Raji (cell line): ENCODE measurements around the gene TYRO3.

Source experiments
- POLR2A ChIP-seq: IDR thresholded peaks from 2 replicates; pipeline ENCODE4 v1.6.1; 2011; ENCODE audit warnings: low read depth, low read length, control low read depth; ENCODE audit not compliant: insufficient read depth

Gene TYRO3

DNA sequence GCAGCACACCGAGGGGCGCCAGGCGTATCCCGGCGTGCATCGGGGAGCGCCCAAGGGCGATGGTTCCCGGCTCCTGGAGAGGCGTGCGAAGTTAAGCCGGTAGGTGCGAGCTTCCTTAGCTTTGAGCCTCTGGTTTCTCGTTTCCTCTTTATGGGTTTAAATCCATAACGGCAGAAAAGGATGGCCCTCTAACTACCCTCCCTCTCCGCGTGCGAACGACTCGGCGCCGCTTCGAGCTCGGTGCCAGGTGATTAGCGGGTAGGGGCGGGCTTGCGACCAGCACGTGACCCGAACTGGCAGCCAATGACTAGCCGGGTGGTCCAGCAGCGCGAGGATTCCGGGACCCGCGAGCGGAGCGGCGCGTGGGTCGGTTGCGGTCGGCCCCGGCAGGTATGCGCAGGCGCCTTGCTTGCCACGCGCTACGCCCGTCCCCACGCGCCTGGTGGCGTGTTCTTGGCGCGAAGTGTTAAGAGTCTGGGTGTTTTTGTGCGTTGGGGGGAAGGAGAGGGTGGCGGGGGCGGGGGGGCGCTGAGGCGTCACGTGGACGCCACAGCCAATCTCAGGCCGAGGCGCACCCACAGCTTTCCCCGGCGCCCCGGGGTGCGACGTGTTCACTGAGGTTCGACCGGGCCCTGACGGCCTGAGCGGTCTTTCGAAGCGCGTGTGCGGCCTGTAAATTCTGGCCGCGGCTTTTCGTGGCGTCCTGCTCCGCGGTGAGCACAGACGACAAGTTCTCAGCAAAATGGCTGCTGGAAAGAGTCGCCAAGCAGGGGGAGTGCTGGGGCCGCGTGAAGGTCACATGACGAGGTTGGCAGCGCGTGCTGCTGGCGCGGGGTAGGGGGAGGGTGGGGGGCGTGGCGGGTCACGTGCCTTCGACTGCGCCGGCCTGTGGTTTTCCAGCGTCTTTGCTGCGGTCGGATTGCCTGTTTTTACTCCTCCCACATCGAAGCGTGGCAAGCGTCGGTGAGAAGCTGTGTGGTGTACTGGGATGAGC is 62.5 kb downstream of the TYRO3 start:
- no peak for TF ChIP-seq POLR2A

DNA sequence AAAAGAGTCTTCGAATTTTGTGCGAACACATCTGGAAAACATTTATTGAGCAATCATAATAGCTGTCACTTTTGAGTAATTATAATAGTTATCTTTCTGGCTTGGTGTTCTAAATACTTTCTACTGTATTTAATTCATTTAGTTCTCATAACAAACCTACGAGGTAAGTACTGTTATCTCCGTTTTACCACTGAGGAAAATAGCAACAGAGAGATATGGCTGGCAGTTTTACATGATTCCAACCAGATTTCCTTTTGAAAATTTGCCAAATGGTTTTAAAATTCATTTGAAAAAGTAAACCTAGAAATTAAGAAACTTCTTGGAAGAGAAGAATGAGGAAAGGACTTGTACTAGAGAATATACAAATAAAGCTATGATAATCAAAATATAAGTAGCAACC is 63.9 kb downstream of the TYRO3 start:
- no peak for TF ChIP-seq POLR2A

DNA sequence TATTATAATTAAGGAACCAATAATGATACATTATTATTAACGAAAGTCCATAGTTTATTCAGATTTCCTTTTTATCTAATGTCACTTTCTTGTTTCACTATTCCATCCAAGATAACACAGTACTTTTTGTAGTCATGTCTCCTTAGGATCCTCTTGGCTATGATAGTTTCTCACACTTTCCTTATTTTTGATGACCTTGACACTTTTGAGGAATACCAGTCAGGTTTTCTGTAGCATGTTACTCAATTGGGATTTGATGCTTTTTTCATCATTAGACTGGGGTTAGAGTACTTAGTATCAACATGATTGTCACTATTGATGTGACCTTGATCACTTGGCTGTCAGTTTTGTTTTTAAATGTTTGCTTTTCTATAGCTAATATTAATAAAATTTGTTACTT is 68.2 kb downstream of the TYRO3 start:
- no peak for TF ChIP-seq POLR2A

DNA sequence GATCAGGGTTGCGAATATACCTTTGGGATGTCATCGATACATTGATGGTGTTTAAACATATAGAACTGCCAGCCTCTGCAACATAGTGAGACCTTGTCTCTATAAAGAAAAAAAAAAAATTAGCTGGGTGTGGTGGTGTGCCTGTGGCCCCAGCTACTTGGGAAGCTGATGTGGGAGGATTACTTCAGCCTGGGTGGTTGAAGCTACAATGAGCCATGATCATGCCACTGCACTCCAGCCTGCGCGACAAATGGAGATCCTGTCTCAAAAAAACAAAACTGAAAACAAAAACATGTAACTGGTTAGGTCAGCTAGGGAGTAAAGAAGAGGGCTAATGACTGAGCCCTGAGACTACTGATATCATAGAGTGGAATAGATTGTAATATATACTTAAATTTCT is 70.5 kb downstream of the TYRO3 start:
- no peak for TF ChIP-seq POLR2A

DNA sequence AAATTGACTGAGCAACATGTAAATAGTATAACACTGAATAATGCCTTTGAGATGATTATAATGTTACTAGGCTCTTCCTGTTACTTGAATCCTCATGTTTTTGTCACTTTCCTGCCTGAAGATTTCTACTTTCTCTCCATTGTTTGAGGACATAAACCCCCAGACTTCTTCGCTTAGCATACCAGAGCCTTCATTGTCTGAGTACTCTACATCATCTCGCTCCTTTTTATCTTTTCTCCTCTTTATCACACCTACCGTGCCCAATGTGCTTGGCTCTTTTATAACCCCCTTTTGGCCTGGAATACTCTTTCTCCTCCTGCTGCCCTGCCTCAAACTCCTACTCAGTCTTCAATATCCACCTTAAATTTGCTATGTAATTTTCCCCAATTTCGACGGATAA is 70.9 kb downstream of the TYRO3 start:
- TF ChIP-seq POLR2A = no peak

DNA sequence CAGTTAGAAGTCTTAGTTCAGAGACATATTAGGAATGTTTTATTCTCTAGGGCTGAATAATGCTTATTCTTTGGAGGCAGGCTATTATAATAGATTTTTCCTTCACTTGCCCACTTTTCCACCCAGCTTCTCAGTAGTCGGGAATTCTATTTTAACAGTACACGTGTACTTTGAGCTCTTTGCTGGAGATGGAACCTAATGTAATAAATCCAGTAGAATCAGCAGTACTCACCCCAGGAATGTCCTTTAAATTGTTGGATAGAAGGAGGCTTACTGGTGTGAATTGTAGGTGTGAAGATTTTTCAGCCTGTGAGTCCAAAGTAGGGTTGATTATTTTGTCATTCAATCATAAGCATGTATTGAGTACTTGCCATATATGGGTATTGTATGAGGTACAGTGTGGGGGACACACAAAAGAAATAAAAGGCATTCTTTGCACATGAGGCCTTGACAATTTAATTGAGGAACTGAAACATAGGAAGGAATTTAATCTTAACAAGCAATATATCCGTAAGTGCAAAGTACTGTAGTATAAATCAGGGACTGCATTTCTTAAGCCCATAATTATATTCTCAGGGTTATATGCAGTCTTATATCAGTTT is 71.7 kb downstream of the TYRO3 start:
- TF ChIP-seq POLR2A = no peak

DNA sequence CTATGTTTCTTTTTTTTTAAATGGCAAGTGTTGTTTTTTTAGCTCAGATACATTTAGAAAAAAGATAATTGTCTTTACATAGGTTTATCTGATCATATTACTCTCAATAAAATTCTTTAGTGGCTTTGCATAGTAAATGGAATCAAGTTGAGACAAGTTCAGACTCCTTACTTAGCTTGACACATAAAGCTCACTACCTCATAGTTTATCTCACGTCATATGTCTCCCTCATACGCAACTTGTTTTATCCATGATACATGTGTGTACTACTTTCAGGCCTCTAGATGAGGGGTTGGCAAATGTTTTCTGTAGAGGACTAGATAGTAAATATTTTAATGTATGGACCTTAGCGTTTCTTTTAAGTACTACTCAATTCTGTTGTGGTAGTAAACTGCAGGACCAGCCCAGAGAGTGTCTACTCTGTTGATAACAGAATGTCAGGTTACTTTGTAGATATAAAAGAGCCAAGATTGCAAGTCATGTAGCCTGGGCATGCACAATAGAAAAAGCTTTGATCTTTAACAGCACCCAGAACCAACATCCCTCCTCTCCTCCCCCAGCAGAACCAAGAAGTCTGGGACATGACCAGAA is 73.0 kb downstream of the TYRO3 start:
- no peak for TF ChIP-seq POLR2A
